IMR-90 (cell line): ENCODE data around the gene FMN1. TPM values are rescaled to one million over a fixed set of nuclear protein-coding genes. Genes with fewer than 3 reads are reported as not detected.

Experiments
- ATAC-seq: fragments of 200-7000 bp; cut with Tn5 transposase; 2 replicates; pipeline ENCODE4 v1.9.1; 2020; ENCODE audit warnings: low read depth, mild to moderate bottlenecking, moderate library complexity
- BruUV-seq: library from RNA; stranded (reverse); fragments of 400-500 nt; replicated peaks from 2 replicates; lab custom pipeline; 2021; lab: Mats Ljungman, UMichigan
- CTCF ChIA-PET: fragments of 300-600 bp; formaldehyde crosslinking; extraction: SDS; loops from one replicate; lab custom pipeline; 2021; ENCODE audit warnings: antibody characterized with exemption; lab: Yijun Ruan, JAX
- POLR2A ChIA-PET: fragments of 300-600 bp; sonication (Branson Sonifier 250); formaldehyde crosslinking; loops from one replicate; lab custom pipeline; 2022; ENCODE audit warnings: antibody characterized with exemption; ENCODE audit not compliant: unreplicated experiment; lab: Charles Lee
- DNase-seq: peaks from one replicate; pipeline ENCODE4 v3.0.0; 2013
- H2AFZ ChIP-seq: replicated peaks from 2 replicates; pipeline ENCODE3; 2013; ENCODE audit warnings: low read length, mild to moderate bottlenecking; ENCODE audit not compliant: poor library complexity
- H2AK5ac ChIP-seq: 2 replicates; pipeline ENCODE4 v1.6.1; 2013; ENCODE audit warnings: low read depth, low read length, inconsistent platforms
- H2AK9ac ChIP-seq: replicated peaks from 2 replicates; pipeline ENCODE3; 2013; ENCODE audit warnings: mild to moderate bottlenecking, low read depth, low read length, moderate library complexity; ENCODE audit not compliant: poor library complexity
- H2BK120ac ChIP-seq: 2 replicates; pipeline ENCODE4 v1.6.1; 2013; ENCODE audit warnings: low read depth, low read length, inconsistent platforms
- H2BK15ac ChIP-seq: 3 replicates; pipeline ENCODE4 v1.6.1; 2013; ENCODE audit warnings: low read depth, low read length, inconsistent platforms
- H2BK20ac ChIP-seq: 2 replicates; pipeline ENCODE4 v1.6.1; 2013; ENCODE audit warnings: low read depth, mild to moderate bottlenecking, inconsistent platforms, low read length, moderate library complexity
- H2BK5ac ChIP-seq: 2 replicates; pipeline ENCODE4 v1.6.1; 2013; ENCODE audit warnings: mild to moderate bottlenecking, low read depth, low read length, inconsistent platforms; ENCODE audit not compliant: poor library complexity, severe bottlenecking
- H3K14ac ChIP-seq: replicated peaks from 2 replicates; pipeline ENCODE4 v1.6.1; 2013; ENCODE audit warnings: low read depth, low read length, inconsistent platforms
- H3K18ac ChIP-seq: 2 replicates; pipeline ENCODE4 v1.6.1; 2013; ENCODE audit warnings: low read depth, low read length, control low read depth
- H3K23ac ChIP-seq: 2 replicates; pipeline ENCODE4 v1.6.1; 2013; ENCODE audit warnings: low read depth, low read length, inconsistent platforms
- H3K27ac ChIP-seq: 2 replicates; pipeline ENCODE4 v1.5.1; 2013; ENCODE audit warnings: mild to moderate bottlenecking, control low read depth, low read length; ENCODE audit not compliant: insufficient read depth
- H3K27me3 ChIP-seq: 2 replicates; pipeline ENCODE4 v1.6.1; 2013; ENCODE audit warnings: low read length; ENCODE audit not compliant: control insufficient read depth, insufficient read depth
- H3K36me3 ChIP-seq: 2 replicates; pipeline ENCODE4 v1.6.1; 2013; ENCODE audit warnings: low read length, mixed read lengths; ENCODE audit not compliant: control insufficient read depth, insufficient read depth
- H3K4ac ChIP-seq: 2 replicates; pipeline ENCODE4 v1.6.1; 2013; ENCODE audit warnings: low read depth, low read length, inconsistent platforms
- H3K4me1 ChIP-seq: 2 replicates; pipeline ENCODE4 v1.6.1; 2013; ENCODE audit warnings: low read length, mixed read lengths; ENCODE audit not compliant: control insufficient read depth, insufficient read depth
- H3K4me2 ChIP-seq: 2 replicates; pipeline ENCODE4 v1.6.1; 2013; ENCODE audit warnings: low read depth, mild to moderate bottlenecking, control low read depth, low read length, moderate library complexity
- H3K4me3 ChIP-seq: 2 replicates; pipeline ENCODE4 v1.5.1; 2013; ENCODE audit warnings: low read depth, mild to moderate bottlenecking, control low read depth, low read length, moderate library complexity; ENCODE audit not compliant: insufficient read depth
- H3K56ac ChIP-seq: 2 replicates; pipeline ENCODE4 v1.6.1; 2013; ENCODE audit warnings: low read length, inconsistent platforms; ENCODE audit not compliant: insufficient read depth; ENCODE audit errors: extremely low read depth
- H3K79me1 ChIP-seq, 2 experiments: 2 replicates each; pipeline ENCODE4 v1.6.1; 2013; ENCODE audit warnings: low read length in 2 of 2, inconsistent platforms in 1 of 2, low read depth in 1 of 2
- H3K9ac ChIP-seq: 2 replicates; pipeline ENCODE4 v1.6.1; 2013; ENCODE audit warnings: low read depth, low read length, control low read depth
- H3K9me1 ChIP-seq: 2 replicates; pipeline ENCODE4 v1.6.1; 2013; ENCODE audit warnings: low read length, inconsistent platforms; ENCODE audit not compliant: insufficient read depth
- H3K9me3 ChIP-seq: 2 replicates; pipeline ENCODE4 v1.6.1; 2013; ENCODE audit warnings: low read length; ENCODE audit not compliant: control insufficient read depth, insufficient read depth
- H4K20me1 ChIP-seq: 2 replicates; pipeline ENCODE4 v1.6.1; 2013; ENCODE audit warnings: low read length, inconsistent platforms; ENCODE audit not compliant: insufficient read depth
- H4K5ac ChIP-seq: 2 replicates; pipeline ENCODE4 v1.6.1; 2013; ENCODE audit warnings: mild to moderate bottlenecking, low read depth, low read length, control low read depth
- H4K8ac ChIP-seq, 2 experiments: 2 replicates each; pipeline ENCODE4 v1.6.1; 2013; ENCODE audit warnings: low read depth in 2 of 2, low read length in 2 of 2, control low read depth in 1 of 2, inconsistent platforms in 1 of 2
- H4K91ac ChIP-seq: 2 replicates; pipeline ENCODE4 v1.6.1; 2013; ENCODE audit warnings: low read depth, low read length, inconsistent platforms; ENCODE audit not compliant: insufficient read depth
- BHLHE40 ChIP-seq: fragments of 150-350 bp; IDR thresholded peaks from 2 replicates; pipeline ENCODE4 v1.6.1; 2016; ENCODE audit warnings: mild to moderate bottlenecking, low read depth, low read length
- CEBPB ChIP-seq: IDR thresholded peaks from 2 replicates; pipeline ENCODE4 v1.6.1; 2012; ENCODE audit warnings: low read depth, low read length, improper control_type of control experiment
- CHD1 ChIP-seq: IDR thresholded peaks from 2 replicates; pipeline ENCODE4 v1.6.1; 2012; ENCODE audit warnings: low read depth, low read length, improper control_type of control experiment
- FOS ChIP-seq: fragments of 150-350 bp; IDR thresholded peaks from 2 replicates; pipeline ENCODE4 v1.6.1; 2016; ENCODE audit warnings: low read depth, low read length
- MAFK ChIP-seq: IDR thresholded peaks from 2 replicates; pipeline ENCODE4 v1.6.1; 2012; ENCODE audit warnings: low read depth, low read length, improper control_type of control experiment
- MAZ ChIP-seq: IDR thresholded peaks from 2 replicates; pipeline ENCODE4 v1.6.1; 2012; ENCODE audit warnings: low read depth, mild to moderate bottlenecking, low read length, improper control_type of control experiment, moderate library complexity, borderline replicate concordance
- POLR2A ChIP-seq: IDR thresholded peaks from 2 replicates; pipeline ENCODE4 v1.6.1; 2012; ENCODE audit warnings: mild to moderate bottlenecking, low read depth, low read length
- RAD21 ChIP-seq: IDR thresholded peaks from 2 replicates; pipeline ENCODE4 v1.6.1; 2012; ENCODE audit warnings: low read length, improper control_type of control experiment
- RCOR1 ChIP-seq: IDR thresholded peaks from 2 replicates; pipeline ENCODE4 v1.6.1; 2012; ENCODE audit warnings: mild to moderate bottlenecking, low read length, improper control_type of control experiment; ENCODE audit not compliant: insufficient replicate concordance
- RFX5 ChIP-seq: IDR thresholded peaks from 2 replicates; pipeline ENCODE4 v1.8.0; 2012; ENCODE audit warnings: low read depth, mild to moderate bottlenecking, low read length, moderate library complexity
- SMC3 ChIP-seq: fragments of 150-350 bp; IDR thresholded peaks from 2 replicates; pipeline ENCODE4 v1.6.1; 2016; ENCODE audit warnings: low read depth, mild to moderate bottlenecking, antibody characterized with exemption, low read length, moderate library complexity
- WGBS, 2 experiments: methylation state at CpG; one replicate each; pipeline versions ENCODE4 v1.1.5 to v1.1.7; 2013; ENCODE audit warnings: missing lambda C conversion rate in 2 of 2; ENCODE audit not compliant: insufficient read length in 1 of 2; ENCODE audit errors: extremely low coverage in 2 of 2; 5-methylcytosine and 5-hydroxymethylcytosine counted together
- dilution Hi-C: fragments of 300-500 bp; cut with HindIII; formaldehyde crosslinking; loops from one replicate; pipeline ENCODE4 v1.14.3; 2018; ENCODE audit warnings: low sequenced_read_pairs; ENCODE audit not compliant: unreplicated experiment
- in situ Hi-C: fragments of 300-500 bp; cut with MboI; formaldehyde crosslinking; loops from 3 replicates; pipeline ENCODE4 v1.14.3; 2019; ENCODE audit warnings: low sequenced_read_pairs, inconsistent platforms, mixed read lengths
- intact Hi-C: fragments of 100-400 bp; cut with micrococcal nuclease; formaldehyde crosslinking; loops from 2 replicates; pipeline ENCODE4 v1.10.0; 2022
- polyA plus RNA-seq, 3 experiments: library from polyadenylated mRNA; depleted of rRNA; stranded (reverse); fragments of >200 nt; gene quantifications; 2 replicates each; pipeline ENCODE4 v1.2.3, GENCODE V29; 2012; ENCODE audit warnings: low replicate concordance in 1 of 3
- total RNA-seq: library from RNA; depleted of rRNA; stranded (reverse); fragments of >200 nt; gene quantifications from 2 replicates; pipeline ENCODE4 v1.2.3, GENCODE V29; 2012
- TF ChIP-seq, protein P1 (sequence below): fragments of 150-350 bp; IDR thresholded peaks from 2 replicates; pipeline ENCODE4 v1.6.1; 2016; ENCODE audit warnings: low read depth, mild to moderate bottlenecking, low read length, moderate library complexity, borderline replicate concordance
- TF ChIP-seq, protein P2 (sequence below): fragments of 150-350 bp; IDR thresholded peaks from 2 replicates; pipeline ENCODE4 v1.6.1; 2017; ENCODE audit warnings: mild to moderate bottlenecking, antibody characterized with exemption, low read length, low read depth
- TF ChIP-seq, protein P3 (sequence below): conservative IDR thresholded peaks from 2 replicates; pipeline ENCODE4 v1.5.1; 2012; ENCODE audit warnings: mild to moderate bottlenecking, low read depth, low read length, improper control_type of control experiment

FMN1 gene
- total and polyA plus RNA-seq, 2 of the 4 experiments (the other 2 are of a cell fraction): 7.3 to 17.6 TPM

DNA sequence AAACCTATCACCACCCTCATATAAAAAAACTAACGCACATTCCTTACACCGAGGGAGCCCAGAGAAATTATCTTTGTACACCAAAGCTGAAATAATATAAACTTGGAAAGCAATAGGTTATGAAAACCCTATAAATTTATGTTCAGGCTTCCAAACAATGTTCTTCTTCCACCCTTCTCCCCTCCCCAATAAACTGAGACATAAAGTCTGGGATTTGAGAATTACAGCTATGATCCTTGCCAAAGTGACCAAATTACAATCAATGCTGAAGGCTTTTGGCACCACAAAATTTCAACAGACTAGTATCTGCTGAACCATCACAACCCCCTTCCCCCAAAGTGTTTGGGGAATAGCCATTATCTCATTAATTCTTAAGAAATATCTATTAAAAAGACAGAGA, 237.8 kb downstream of the FMN1 start:
- H2BK5ac ChIP-seq: peak overlapping the region; percentile 89
- no peaks in the 10 kb centered on the region for H3K27me3 ChIP-seq
- peak overlapping the region; percentile 46; the same call in 1 of the 2 replicates for H3K56ac ChIP-seq
- H2AK9ac ChIP-seq: no peak overlapping the region
- no peak overlapping the region for H2AK5ac ChIP-seq
- no peak overlapping the region for H2AFZ ChIP-seq
- H3K18ac ChIP-seq: peak overlapping the region; percentile 96
- no CpG with 5 or more reads among the region's 2 CpGs for WGBS, 2 experiments
- peaks cover 34% of the 10 kb centered on the region for H3K4me1 ChIP-seq
- ChIA-PET POLR2A (interaction anchor here (0.7 kb wide), 1 partner anchor 124 kb away, joined by 3 read pairs; no protein-coding TSS in a partner anchor), CTCF (interaction anchor here (0.5 to 2.8 kb wide), 16 partner anchors 8 to 294 kb away, joined by 3 to 14 read pairs (median 4); no protein-coding TSS in a partner anchor)
- H3K4me2 ChIP-seq: no peak overlapping the region
- H4K91ac ChIP-seq: peak overlapping the region; percentile 82
- H3K9me1 ChIP-seq: peaks cover 15% of the 10 kb centered on the region
- no peaks in the 10 kb centered on the region for H3K36me3 ChIP-seq
- intact Hi-C loops (loop anchor here (1.0 to 2.0 kb wide), 3 partner anchors 86 to 294 kb away; no protein-coding TSS in a partner anchor), dilution Hi-C loops (no loop called here), in situ Hi-C loops (no loop called here)
- TF ChIP-seq RCOR1: no peak
- TF ChIP-seq MAFK: no peak
- no peak for TF ChIP-seq BHLHE40
- TF ChIP-seq, protein P1, sequence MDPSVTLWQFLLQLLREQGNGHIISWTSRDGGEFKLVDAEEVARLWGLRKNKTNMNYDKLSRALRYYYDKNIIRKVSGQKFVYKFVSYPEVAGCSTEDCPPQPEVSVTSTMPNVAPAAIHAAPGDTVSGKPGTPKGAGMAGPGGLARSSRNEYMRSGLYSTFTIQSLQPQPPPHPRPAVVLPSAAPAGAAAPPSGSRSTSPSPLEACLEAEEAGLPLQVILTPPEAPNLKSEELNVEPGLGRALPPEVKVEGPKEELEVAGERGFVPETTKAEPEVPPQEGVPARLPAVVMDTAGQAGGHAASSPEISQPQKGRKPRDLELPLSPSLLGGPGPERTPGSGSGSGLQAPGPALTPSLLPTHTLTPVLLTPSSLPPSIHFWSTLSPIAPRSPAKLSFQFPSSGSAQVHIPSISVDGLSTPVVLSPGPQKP: no peak
- TF ChIP-seq, protein P2, sequence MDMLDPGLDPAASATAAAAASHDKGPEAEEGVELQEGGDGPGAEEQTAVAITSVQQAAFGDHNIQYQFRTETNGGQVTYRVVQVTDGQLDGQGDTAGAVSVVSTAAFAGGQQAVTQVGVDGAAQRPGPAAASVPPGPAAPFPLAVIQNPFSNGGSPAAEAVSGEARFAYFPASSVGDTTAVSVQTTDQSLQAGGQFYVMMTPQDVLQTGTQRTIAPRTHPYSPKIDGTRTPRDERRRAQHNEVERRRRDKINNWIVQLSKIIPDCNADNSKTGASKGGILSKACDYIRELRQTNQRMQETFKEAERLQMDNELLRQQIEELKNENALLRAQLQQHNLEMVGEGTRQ: no peak
- no peak for TF ChIP-seq CHD1
- no peak for TF ChIP-seq SMC3
- TF ChIP-seq RAD21: no peak
- TF ChIP-seq MAZ: no peak
- TF ChIP-seq FOS: no peak
- TF ChIP-seq, protein P3, sequence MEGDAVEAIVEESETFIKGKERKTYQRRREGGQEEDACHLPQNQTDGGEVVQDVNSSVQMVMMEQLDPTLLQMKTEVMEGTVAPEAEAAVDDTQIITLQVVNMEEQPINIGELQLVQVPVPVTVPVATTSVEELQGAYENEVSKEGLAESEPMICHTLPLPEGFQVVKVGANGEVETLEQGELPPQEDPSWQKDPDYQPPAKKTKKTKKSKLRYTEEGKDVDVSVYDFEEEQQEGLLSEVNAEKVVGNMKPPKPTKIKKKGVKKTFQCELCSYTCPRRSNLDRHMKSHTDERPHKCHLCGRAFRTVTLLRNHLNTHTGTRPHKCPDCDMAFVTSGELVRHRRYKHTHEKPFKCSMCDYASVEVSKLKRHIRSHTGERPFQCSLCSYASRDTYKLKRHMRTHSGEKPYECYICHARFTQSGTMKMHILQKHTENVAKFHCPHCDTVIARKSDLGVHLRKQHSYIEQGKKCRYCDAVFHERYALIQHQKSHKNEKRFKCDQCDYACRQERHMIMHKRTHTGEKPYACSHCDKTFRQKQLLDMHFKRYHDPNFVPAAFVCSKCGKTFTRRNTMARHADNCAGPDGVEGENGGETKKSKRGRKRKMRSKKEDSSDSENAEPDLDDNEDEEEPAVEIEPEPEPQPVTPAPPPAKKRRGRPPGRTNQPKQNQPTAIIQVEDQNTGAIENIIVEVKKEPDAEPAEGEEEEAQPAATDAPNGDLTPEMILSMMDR: no peak
- TF ChIP-seq CEBPB: no peak
- TF ChIP-seq POLR2A: no peak
- TF ChIP-seq RFX5: no peak
- H3K4ac ChIP-seq: peak overlapping the region; percentile 57; the same call in 1 of the 2 replicates
- no peak overlapping the region for H3K4me3 ChIP-seq
- H3K23ac ChIP-seq: peak overlapping the region; percentile 57; the same call in 1 of the 2 replicates
- H3K27ac ChIP-seq: peak overlapping the region; percentile 29; the same call in 1 of the 2 replicates
- peak overlapping the region; percentile 88 for H2BK120ac ChIP-seq
- peak overlapping the region; percentile 67 to 85 for H4K8ac ChIP-seq
- H3K9me3 ChIP-seq: no peaks in the 10 kb centered on the region
- H3K14ac ChIP-seq: peak overlapping the region; percentile 57; the same call in 1 of the 2 replicates
- H4K5ac ChIP-seq: peak overlapping the region; percentile 96
- H3K79me1 ChIP-seq: peaks cover 29 to 78% of the 10 kb centered on the region in 2 experiments
- H2BK20ac ChIP-seq: peak overlapping the region; percentile 78
- peaks cover 4% of the 10 kb centered on the region; the same call in 1 of the 2 replicates for H4K20me1 ChIP-seq
- ATAC-seq: no peak
- BruUV-seq: no TSS peak
- no peak overlapping the region; the same call in 1 of the 2 replicates for H3K9ac ChIP-seq
- peak overlapping the region; percentile 57; the same call in 2 of the 3 replicates for H2BK15ac ChIP-seq
- DNase-seq: no peak
